ENCODE results near the gene FUOM.
A peak's percentile ranks its signal among the peaks of the same experiment; 100 is the strongest.

Gene FUOM

GRCh38 chr10:133313192-133313591 lies 44.6 kb downstream of the FUOM start:
- Histone ChIP-seq H3K9ac (ENCODE audit: low read depth, low read length) (no peak overlapping the region), H3K4me1 (ENCODE audit: insufficient read depth, low read length) (no peaks in the 10 kb centered on the region), H3K9me3 (ENCODE audit: control insufficient read depth, insufficient read depth, low read length) (no peaks in the 10 kb centered on the region; the same call in 1 of the 2 replicates), H3K36me3 (ENCODE audit: insufficient read depth, low read length) (no peaks in the 10 kb centered on the region)

DNA sequence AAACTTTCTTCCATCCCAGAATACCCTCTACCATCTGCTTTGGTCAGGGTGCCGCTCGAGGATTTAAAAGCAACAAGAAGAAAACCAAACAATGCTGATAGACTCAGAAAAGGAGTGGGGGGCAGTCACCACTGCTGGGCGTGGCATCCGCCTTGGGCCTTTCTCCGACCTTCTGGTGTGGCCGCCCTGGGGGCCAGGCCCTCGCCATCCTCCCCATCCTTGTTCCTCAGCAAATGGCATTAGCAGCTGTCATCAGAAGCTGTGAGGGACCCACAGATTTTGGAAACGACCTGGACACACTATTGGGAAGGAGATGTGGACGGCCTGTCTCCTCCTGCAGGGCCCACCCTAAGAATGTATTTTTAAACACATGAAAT lies 45.1 kb downstream of the FUOM start:
- H3K9ac ChIP-seq (ENCODE audit: low read depth, low read length) = no peak overlapping the region
- H3K4me1 ChIP-seq (ENCODE audit: insufficient read depth, low read length) = no peaks in the 10 kb centered on the region
- no peaks in the 10 kb centered on the region; the same call in 1 of the 2 replicates for H3K9me3 ChIP-seq (ENCODE audit: control insufficient read depth, insufficient read depth, low read length)
- no peaks in the 10 kb centered on the region for H3K36me3 ChIP-seq (ENCODE audit: insufficient read depth, low read length)

GRCh38 chr10:133312016-133312768 lies 45.6 kb downstream of the FUOM start:
- H3K36me3 ChIP-seq (ENCODE audit: insufficient read depth, low read length) = no peaks in the 10 kb centered on the region
- no peaks in the 10 kb centered on the region; the same call in 1 of the 2 replicates for H3K9me3 ChIP-seq (ENCODE audit: control insufficient read depth, insufficient read depth, low read length)
- no peak overlapping the region for H3K9ac ChIP-seq (ENCODE audit: low read depth, low read length)
- H3K4me1 ChIP-seq (ENCODE audit: insufficient read depth, low read length) = peaks cover 4% of the 10 kb centered on the region; the same call in 1 of the 2 replicates

DNA sequence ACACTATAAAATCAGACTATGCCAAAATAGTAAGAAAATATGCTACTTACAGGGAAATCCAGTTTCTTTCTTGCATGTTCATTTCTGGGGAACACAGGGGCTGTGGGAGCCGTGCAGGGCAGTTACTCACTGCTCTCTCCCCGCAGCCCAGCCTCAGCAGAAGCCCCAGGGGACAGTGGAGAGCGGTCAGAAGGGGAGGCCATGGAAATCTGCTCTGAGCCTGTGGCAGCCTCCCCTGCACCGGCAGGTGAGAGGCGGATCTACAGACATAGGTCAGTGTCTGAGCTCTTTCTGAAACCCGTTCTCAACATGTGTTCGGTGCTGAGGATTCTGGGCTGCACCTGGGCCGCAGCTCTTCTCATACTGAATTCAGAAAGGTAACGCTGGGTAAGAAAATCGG lies 46.2 kb downstream of the FUOM start:
- Histone ChIP-seq H3K9me3 (ENCODE audit: control insufficient read depth, insufficient read depth, low read length) (no peaks in the 10 kb centered on the region; the same call in 1 of the 2 replicates), H3K4me1 (ENCODE audit: insufficient read depth, low read length) (peaks cover 8% of the 10 kb centered on the region; the same call in 1 of the 2 replicates), H3K36me3 (ENCODE audit: insufficient read depth, low read length) (no peaks in the 10 kb centered on the region), H3K9ac (ENCODE audit: low read depth, low read length) (no peak overlapping the region)

DNA sequence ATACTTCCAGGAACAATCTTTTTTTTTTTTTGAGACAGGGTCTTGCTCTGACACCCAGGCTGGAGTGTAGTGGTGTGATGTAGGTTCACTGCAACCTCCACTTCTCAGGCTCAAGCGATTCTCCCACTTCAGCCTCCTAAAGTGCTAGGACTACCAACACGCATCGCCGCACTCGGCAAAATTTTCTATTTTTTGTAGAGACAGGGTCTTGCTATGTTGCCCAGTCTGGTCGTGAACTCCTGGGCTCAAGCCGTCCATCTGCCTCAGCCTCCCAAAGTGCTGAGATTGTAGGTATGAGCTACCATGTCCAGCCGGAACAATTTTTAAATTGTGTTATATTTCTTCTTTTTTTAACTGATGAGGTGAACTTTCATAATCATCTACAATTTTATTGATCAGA lies 47.0 kb downstream of the FUOM start:
- Histone ChIP-seq H3K4me1 (ENCODE audit: insufficient read depth, low read length) (peaks cover 8% of the 10 kb centered on the region; the same call in 1 of the 2 replicates), H3K9me3 (ENCODE audit: control insufficient read depth, insufficient read depth, low read length) (no peaks in the 10 kb centered on the region), H3K36me3 (ENCODE audit: insufficient read depth, low read length) (no peaks in the 10 kb centered on the region), H3K9ac (ENCODE audit: low read depth, low read length) (no peak overlapping the region)

DNA sequence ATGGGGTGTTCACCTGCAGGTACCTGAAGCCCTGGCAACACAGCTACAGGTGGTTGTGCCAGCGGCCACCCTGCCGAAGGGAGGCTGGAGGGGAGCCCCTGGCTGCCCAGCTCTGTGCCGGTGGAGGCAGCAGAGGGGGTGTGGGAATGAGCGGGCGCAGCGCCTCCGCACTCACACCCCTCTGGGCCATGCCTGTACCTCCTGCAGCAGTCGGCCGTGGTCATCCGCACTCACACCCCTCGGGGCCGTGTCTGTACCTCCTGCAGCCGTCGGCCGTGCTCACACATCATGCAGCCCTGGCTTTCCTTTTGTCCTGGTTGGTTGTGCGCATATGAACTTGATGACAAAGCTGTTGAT lies 47.4 kb downstream of the FUOM start:
- Histone ChIP-seq H3K4me1 (ENCODE audit: insufficient read depth, low read length) (peaks cover 8% of the 10 kb centered on the region; the same call in 1 of the 2 replicates), H3K9ac (ENCODE audit: low read depth, low read length) (no peak overlapping the region), H3K9me3 (ENCODE audit: control insufficient read depth, insufficient read depth, low read length) (no peaks in the 10 kb centered on the region), H3K36me3 (ENCODE audit: insufficient read depth, low read length) (no peaks in the 10 kb centered on the region)

DNA sequence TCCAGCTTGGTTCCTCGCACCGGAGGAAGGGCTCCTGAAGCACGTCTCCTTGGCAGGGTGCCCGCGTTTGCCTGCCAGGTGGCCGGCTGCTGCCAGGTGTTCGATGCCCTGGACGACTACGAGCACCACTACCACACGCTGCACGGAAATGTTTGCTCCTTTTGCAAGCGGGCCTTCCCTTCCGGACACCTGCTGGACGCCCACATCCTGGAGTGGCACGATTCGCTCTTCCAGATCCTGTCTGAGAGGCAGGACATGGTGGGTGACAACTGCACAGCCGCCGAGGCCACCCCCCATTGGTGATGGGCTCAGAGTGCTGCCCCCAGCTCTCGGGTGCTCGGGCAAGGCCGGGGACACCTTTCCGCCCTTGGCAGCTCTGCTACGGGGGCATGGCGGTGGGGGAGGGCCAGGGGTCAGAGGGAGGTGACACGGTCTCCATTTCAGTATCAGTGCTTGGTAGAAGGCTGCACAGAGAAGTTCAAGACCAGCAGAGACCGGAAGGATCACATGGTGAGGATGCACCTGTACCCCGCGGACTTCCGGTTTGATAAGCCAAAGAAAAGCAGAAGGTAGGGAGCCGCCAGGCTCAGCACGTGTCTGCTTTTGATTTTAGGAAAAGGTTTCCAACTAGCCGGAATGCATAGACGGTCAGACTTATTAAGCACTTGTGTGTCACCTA lies 48.0 kb downstream of the FUOM start:
- Histone ChIP-seq H3K4me1 (ENCODE audit: insufficient read depth, low read length) (peaks cover 8% of the 10 kb centered on the region; the same call in 1 of the 2 replicates), H3K9ac (ENCODE audit: low read depth, low read length) (peak overlapping the region; percentile 39; the same call in 1 of the 2 replicates), H3K9me3 (ENCODE audit: control insufficient read depth, insufficient read depth, low read length) (no peaks in the 10 kb centered on the region), H3K36me3 (ENCODE audit: insufficient read depth, low read length) (no peaks in the 10 kb centered on the region)

DNA sequence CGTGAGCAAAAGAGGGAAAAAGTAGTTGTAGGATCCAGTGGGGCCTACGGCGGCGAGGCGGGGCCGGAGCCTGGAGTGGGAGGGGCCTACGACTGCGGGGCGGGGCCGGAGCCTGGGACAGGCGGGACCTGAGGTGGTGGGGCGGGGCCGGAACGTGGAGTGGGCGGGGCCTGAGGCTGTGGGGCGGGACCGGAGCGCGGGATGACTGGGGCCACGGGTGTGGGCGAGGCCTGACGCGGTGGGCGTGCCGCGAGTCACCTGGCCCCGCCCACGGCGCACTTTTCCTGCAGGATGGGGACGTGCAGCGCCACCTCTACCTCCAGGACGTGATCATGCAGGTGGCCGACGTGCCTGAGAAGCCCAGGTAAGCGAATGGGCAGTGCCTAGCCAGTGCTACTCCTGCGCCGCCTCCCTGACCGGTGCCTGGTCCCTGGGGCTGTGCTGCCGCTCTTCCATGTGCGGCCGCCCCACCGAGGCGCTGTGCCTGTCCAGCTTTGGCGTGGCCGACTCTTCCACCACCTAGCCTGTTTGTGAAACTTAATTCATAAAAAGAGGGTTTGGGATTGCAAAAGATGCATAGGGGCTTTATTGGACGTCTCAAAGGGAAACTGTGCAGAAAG lies 48.6 kb downstream of the FUOM start:
- peak overlapping the region; percentile 100 for H3K9ac ChIP-seq (ENCODE audit: low read depth, low read length)
- no peaks in the 10 kb centered on the region for H3K36me3 ChIP-seq (ENCODE audit: insufficient read depth, low read length)
- H3K4me1 ChIP-seq (ENCODE audit: insufficient read depth, low read length) = peaks cover 8% of the 10 kb centered on the region; the same call in 1 of the 2 replicates
- H3K9me3 ChIP-seq (ENCODE audit: control insufficient read depth, insufficient read depth, low read length) = no peaks in the 10 kb centered on the region

GRCh38 chr10:133308421-133309099 lies 49.3 kb downstream of the FUOM start, which contains the start of the genes TUBGCP2 and ZNF511:
TSS of gene TUBGCP2 (minus strand) at chr10:133308872. CDS start at chr10:133302941, 5,931 bp downstream.
TSS of gene ZNF511 (plus strand) at chr10:133308914. CDS start at chr10:133308944, 30 bp downstream.
- no peaks in the 10 kb centered on the region for H3K9me3 ChIP-seq (ENCODE audit: control insufficient read depth, insufficient read depth, low read length)
- H3K4me1 ChIP-seq (ENCODE audit: insufficient read depth, low read length) = peaks cover 8% of the 10 kb centered on the region; the same call in 1 of the 2 replicates
- H3K36me3 ChIP-seq (ENCODE audit: insufficient read depth, low read length) = no peaks in the 10 kb centered on the region
- H3K9ac ChIP-seq (ENCODE audit: low read depth, low read length) = peak within 1 kb of the TSS; percentile 100

- no peaks in the 10 kb centered on the region for H3K36me3 ChIP-seq (ENCODE audit: insufficient read depth, low read length)
- H3K9me3 ChIP-seq (ENCODE audit: control insufficient read depth, insufficient read depth, low read length) = no peaks in the 10 kb centered on the region
- peak overlapping the region; percentile 100 for H3K9ac ChIP-seq (ENCODE audit: low read depth, low read length)
- peaks cover 8% of the 10 kb centered on the region; the same call in 1 of the 2 replicates for H3K4me1 ChIP-seq (ENCODE audit: insufficient read depth, low read length)
Observed at GRCh38 chr10:133307776-133308420, 49.9 kb downstream of the FUOM start.

DNA sequence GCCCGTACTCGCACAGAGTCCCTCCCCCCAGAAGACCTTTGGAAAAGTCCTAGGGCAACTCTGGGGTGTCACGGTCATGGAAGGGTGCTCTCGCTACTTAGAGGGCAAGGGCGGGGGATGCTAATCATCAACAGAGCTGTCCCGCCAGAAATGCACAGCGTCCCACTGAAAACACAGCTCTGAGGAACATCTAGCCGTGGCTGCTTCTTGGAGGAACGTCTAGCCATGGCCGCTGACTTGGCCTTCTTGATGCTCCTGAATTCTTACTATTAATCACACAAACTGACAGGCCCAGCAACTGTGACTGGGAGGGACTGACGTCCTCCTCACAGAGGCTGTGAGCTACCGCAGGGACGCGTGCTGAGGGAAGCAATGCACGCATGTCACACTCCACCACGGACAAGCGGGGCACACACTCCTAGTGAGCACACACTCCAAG lies 50.9 kb downstream of the FUOM start:
- no peak overlapping the region for H3K9ac ChIP-seq (ENCODE audit: low read depth, low read length)
- H3K36me3 ChIP-seq (ENCODE audit: insufficient read depth, low read length) = peaks cover 1% of the 10 kb centered on the region
- peaks cover 8% of the 10 kb centered on the region; the same call in 1 of the 2 replicates for H3K4me1 ChIP-seq (ENCODE audit: insufficient read depth, low read length)
- H3K9me3 ChIP-seq (ENCODE audit: control insufficient read depth, insufficient read depth, low read length) = no peaks in the 10 kb centered on the region

DNA sequence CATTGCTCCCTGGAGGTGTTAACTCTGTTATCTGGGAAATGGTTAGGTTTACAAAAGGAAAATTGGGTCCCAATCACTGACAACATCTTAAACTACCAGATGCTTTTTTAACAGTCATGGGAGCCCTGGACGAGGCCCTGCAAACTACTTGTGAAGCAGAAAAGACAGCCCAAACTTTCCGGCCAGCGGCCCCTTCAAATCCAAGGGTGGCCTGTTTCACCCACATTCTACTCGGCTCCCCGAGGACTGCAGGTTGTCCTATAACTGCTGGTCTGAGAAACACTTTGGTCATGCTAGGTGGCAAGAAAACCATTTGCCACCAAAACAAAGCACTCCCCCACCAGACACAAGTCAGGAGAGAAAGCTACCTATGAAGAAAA lies 51.7 kb downstream of the FUOM start:
- H3K4me1 ChIP-seq (ENCODE audit: insufficient read depth, low read length) = peaks cover 8% of the 10 kb centered on the region; the same call in 1 of the 2 replicates
- no peak overlapping the region for H3K9ac ChIP-seq (ENCODE audit: low read depth, low read length)
- H3K9me3 ChIP-seq (ENCODE audit: control insufficient read depth, insufficient read depth, low read length) = no peaks in the 10 kb centered on the region
- peaks cover 3% of the 10 kb centered on the region for H3K36me3 ChIP-seq (ENCODE audit: insufficient read depth, low read length)

Data from ES-I3 (cell line).